Measurements from ENCODE around the gene UPK3BL1.
"Not testable (repeated sequence)": the region's sequence is repeated elsewhere in the genome, so short reads cannot be mapped to it uniquely, and the experiment has no call there.

UPK3BL1 gene, protein sequence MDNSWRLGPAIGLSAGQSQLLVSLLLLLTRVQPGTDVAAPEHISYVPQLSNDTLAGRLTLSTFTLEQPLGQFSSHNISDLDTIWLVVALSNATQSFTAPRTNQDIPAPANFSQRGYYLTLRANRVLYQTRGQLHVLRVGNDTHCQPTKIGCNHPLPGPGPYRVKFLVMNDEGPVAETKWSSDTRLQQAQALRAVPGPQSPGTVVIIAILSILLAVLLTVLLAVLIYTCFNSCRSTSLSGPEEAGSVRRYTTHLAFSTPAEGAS

DNA sequence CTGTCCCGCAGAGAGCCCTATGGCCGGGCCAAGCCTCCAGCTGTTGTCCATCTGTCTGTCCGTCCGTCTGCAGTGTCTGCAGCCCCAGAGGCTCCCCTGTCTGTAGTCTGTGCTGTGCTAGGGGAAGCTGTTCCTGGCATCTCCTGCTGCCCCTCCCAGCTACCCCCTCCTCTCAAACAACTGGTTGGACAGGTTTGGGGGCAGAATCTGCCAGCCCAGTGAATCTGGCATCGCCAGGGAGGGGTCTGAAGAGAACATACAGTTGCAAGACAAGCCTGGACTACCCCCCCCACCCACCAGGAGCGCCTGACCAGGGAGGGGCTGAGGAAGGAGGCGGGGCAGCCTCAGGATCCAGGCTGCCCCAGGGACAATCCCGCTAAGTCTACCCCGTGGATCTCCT, at the start of gene UPK3BL1:
TSS of gene UPK3BL1 (minus strand) at position 101 of the 400 bp plus-strand sequence. CDS start at position 51, 50 bp downstream.
- not testable (repeated sequence) for DNase-seq (ENCODE audit: low read depth in 1 of 2, low spot score in 1 of 2)

DNA sequence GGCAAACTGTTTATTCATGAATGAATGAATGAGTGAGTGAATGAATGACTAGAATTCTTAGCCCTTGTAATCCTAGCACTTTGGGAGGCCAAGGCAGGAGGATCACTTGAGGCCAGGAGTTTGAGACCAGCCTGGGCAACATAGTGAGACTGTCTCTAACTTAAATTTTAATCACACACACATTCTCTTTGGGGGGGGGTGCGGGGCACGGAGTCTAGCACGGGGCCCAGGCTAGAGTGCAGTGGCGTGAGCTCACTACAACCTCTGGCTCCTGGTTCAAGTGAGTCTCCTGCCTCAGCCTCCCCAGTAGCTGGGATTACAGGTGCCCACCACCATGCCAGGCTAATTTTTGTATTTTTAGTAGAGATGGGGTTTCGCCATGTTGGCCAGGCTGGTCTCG, 48.0 kb upstream of the UPK3BL1 start:
- DNase-seq (ENCODE audit: low read depth in 1 of 2, low spot score in 1 of 2), result not testable (repeated sequence)

DNA sequence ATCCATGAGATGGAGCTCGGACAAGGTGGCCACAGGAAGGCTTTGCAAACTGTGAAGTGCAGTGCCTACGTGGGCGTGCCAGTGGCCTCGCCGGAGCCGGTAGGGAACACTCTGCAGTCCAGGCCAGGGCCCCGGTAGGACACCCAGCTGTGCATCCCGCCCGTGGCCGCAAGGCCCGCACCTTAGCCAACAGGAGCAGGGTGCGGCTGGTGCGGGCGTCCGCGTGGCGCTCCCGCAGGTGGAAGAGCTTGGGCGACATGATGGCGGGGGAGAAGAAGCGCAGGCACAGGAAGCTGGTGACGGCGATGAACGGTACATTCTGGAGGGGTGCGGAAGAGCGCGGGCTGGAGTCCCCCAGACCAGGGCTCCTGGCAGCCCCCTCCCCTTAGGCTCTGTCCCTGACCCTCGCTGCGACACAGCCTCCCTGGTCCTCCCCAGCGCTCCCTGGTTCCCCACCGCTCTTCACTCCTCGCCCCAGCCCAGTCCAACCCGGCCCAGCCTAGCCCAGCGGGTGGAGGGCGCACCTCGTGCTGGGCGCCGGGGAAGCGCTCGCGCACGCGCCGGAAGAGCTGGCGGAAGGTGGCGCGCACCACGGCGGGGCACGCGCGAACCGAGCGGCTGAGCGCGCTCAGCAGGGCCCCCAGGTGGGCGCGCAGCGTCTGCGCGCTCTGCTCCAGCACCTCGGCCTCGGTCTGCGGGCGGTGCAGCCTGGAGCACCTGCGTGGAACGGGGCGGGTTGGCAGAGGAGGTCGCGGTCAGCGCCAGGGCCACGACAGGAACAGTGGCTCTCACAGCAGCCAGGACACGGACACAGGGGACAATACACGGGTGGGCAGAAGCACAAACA, 47.1 kb upstream of the UPK3BL1 start:
- DNase-seq (ENCODE audit: low read depth in 1 of 2, low spot score in 1 of 2), result not testable (repeated sequence)

DNA sequence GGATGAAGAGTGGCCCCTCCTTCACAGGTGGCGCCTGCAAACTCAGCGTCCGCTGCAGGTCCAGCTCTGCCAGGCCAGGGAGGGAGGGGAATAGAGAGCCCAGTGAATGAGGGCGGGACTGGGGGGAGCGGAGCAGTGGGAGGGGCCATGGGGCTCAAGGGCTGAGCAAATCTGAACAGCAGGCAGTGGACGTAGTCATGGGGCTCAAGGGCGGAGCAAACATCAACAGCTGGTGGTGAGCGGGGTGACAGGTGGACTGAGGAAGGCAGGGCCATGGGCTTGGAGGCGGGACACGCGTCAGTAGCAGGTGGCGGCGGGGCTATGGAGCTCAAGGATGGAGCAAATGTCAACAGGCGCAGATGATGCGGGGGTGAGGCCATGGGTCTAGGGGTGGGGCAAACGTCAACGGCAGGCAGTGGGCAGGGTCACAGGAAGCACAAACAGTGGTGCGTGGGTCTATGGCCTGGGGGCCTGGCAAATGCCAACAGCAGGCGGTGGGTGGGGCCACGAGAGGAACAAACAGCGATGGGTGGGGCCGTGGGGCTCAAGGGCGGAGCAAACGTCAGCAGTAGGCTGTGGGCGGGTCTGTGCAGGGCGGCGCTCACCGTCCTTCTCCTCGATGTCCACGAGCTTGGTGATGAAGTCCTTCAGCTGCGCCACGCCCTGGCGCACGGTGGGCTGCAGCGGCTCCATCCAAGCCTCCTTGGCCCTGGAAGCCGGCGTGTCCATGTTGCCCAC, 45.9 kb upstream of the UPK3BL1 start:
- not testable (repeated sequence) for DNase-seq (ENCODE audit: low read depth in 1 of 2, low spot score in 1 of 2)

DNA sequence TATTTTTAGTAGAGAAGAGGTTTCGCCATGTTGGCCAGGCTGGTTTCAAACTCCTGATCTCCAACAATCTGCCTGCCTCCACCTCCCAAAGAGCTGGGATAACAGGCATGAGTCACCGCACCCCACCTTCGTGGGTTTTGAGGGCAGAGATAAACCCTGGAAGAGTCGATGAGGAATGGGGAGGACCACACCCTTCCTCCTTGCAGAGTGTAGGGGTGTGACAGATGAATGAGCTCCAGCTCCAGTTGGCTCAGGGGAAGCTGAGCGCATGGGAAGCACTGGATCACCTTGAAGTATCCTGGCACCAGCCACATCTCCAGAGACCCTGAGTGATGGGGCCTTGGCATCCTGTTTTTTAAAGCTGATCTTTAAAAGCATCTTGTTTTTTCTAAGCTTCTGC, 40.0 kb upstream of the UPK3BL1 start:
- DNase-seq (ENCODE audit: low read depth in 1 of 2, low spot score in 1 of 2), result not testable (repeated sequence)

DNA sequence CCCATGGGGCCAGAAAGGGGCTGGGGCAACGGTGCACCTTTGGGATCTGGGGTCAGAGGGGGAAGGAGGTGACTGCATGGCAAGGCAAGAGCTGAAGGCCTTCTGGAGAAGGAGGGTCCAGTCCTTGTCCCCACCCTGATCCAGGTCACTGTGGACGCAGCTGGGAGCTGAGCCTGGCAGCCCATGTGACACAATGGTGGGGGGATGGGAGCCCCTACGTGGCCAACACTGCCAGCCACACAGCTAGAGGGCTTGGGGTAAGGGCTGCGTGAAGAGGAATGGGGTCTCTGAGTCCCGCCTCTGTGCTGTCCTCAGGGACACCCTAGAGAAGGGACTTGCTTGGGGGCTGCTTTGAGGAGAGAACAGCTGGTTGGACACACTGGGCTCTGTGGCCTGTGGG, 38.2 kb upstream of the UPK3BL1 start:
- not testable (repeated sequence) for DNase-seq (ENCODE audit: low read depth in 1 of 2, low spot score in 1 of 2)

DNA sequence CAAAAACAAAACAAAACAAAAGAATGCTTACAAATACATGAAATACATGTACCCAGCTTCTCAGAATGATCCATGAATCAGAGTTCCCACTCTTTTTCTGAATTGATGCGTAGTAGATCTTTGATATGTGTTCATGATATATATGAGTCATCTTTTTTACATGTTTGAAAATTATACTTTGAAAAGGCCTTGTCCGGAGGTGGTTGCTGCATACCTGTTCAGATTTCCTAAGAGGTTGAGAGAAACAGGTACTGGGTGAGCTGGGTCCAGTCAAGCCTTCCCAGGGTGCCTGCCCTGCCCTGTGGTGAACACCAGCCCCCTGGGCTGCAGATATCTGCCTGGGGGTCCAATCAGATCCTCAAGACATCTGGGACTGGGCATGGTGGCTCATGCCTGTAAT, 33.0 kb upstream of the UPK3BL1 start:
- peak in 1 of 2 donors; percentile 0 for DNase-seq (ENCODE audit: low read depth in 1 of 2, low spot score in 1 of 2)

DNA sequence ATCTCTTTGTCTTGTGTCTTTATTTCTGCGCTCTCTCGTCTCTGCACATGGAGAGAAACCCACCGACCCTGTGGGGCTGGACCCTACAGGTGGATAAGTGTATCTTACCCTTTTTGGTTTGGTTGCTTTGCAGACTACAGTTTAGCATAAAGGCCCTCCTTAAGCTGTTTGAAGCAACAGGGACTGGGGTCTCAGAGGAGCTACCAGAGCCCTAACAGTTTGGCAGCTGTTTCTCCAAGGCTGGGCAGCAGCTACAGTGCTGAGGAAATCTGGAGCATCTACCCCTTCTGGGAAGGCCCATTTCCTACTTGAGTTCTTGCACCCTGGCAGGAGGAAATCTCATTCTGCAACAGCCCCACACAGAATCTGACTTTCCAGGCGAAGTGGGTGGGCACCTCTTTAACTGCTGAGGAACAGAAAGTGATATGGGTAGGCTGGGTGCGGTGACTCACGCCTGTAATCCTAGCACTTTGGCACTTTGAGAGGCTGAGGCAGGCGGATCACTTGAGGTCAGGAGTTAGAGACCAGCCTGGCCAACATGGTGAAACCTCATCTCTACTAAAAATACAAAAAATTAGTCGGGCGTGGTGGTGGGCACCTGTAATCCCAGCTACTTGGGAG, 31.0 kb upstream of the UPK3BL1 start:
- DNase-seq (ENCODE audit: low read depth in 1 of 2, low spot score in 1 of 2), result not testable (repeated sequence)

DNA sequence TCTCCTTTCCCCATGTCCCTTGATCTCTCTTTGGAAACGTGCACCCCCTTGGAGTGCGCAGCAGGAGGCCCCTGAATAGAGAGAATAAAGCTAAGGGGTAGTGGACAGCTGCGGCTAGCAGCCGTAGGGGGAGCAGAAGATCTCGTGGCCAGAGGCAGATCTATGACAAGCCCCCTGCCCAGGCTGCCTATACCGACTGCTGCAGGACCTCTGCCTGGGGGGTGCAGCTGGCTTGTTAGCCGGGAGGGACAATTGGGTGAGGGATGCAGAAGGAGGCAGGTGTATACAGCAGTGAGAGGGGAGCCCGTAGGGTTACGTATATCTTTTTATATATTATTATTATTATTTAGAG, 29.3 kb upstream of the UPK3BL1 start:
- not testable (repeated sequence) for DNase-seq (ENCODE audit: low read depth in 1 of 2, low spot score in 1 of 2)

DNA sequence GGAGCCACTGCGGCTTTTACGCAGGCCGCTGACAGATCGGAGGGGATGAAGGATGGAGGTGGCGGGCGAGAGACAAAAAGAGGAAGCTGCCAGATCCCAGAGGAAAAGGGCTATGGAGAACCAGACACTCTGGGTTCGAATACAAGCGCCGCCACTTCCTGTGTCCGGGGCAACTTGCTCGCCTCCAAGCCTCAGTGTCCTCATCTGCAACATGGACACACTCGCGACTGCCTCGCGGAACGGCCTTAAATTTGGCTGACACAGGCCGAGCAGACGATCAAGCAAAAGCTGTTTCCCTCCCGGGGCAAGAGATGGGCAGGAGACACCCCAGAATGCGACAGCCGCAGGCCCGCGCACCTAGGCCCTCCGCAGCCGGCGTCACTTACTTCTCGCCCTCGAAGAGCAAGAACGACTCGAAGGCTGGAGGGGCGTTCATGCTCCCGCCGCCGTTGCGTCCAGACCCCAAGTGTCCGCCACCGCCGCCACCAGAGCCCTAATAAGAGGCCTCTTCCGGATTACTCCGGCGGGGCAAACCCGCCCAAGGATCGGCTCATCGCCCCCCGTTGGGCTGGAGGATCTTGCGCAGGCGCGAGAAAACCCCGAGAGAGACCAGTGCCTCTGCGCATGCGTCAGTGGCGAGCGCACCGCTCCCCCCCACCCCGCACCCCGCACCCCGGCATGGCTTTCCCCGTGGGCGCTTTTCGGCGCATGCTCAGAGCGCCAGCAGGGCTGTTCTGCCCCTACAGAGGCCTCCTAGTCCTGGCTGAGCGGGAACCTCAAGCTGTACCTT, 28.8 kb upstream of the UPK3BL1 start, which contains the start of gene POLR2J2:
TSS of gene POLR2J2 (minus strand) at position 498 of the 790 bp plus-strand sequence. CDS start at position 436, 62 bp downstream.
- DNase-seq (ENCODE audit: low read depth in 1 of 2, low spot score in 1 of 2), result not testable (repeated sequence)

DNA sequence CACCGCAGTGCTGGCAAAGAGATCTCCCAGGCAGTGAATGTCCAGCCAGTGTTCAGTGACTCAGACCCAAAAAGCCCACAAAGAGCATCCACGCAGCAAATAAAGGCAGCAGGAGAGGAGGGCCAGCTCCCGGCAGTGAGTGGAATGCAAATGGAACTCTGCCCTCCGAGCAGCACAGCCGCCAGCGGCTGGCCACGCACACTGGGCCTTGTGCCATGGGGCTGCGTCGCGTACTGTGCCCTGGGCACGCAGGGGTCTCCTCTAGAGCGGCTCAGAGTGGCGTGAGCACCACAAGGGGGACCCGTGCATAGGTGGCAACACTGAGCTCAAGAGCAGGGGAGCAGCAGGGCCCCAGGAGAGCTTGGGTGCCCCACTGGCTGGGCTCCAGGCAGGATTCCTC, 24.9 kb upstream of the UPK3BL1 start:
- DNase-seq (ENCODE audit: low read depth in 1 of 2, low spot score in 1 of 2), result not testable (repeated sequence)

DNA sequence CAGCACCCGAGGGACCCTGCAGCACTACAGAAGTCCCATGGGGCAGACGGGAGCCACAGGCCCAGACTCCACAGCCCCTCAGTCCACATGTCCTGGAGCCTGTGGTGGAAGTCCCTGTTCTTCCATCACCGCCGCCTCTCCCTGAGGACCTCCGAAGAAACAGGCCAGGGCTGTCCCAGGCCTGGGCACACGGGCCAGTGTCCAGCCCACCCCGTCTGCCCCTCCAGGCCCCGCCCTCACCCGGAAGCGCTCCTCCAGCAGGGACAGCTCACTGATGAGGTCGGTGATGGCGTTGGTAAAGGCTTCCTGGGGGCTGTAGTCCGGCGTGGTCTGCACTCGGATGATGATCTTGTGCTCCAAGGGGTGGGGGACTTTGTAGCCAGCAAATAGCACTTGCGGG, 24.3 kb upstream of the UPK3BL1 start:
- DNase-seq (ENCODE audit: low read depth in 1 of 2, low spot score in 1 of 2), result not testable (repeated sequence)

DNA sequence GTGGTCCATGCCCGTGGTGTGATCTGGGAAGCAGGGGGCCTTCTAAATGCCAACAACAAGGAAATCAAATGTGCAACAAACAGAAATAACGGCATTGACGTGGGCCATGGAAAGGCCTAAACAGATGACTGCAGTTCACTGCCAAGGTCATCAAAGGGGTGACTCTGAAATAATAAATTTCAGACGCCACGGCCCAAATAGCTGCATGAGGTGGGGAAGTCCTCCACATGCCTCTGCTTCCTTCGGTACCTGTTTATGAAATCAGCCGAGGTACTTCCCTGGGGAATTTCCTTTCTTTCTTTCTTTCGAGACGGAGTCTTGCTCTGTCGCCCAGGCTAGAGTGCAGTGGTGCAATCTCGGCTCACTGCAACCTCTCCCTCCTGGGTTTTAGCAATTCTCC, 22.2 kb upstream of the UPK3BL1 start:
- DNase-seq (ENCODE audit: low read depth in 1 of 2, low spot score in 1 of 2), result not testable (repeated sequence)

DNA sequence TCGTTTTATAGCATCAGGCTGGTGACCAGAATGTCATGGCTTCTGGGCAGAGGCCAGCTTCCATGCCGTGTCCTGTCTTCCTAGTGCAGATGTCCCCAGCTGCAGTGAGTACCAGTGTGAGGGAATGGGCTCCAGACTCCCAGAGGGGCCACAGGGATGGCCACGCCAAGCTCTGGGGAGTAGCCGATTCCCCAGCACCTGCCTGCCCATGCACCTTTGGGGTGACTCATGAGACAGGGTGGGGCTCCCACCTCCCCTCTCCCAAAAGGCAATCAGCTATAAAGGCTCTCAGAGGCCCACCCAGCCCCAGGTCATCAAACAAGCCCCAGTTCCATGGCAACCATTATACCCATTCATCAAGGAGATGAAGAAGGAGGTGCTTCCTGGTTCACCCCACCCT, 7.3 kb upstream of the UPK3BL1 start, which contains the start of gene SPDYE2B:
TSS of gene SPDYE2B (plus strand) at position 396 of the 400 bp plus-strand sequence. CDS start 2,030 bp downstream, outside the sequence.
- not testable (repeated sequence) for DNase-seq (ENCODE audit: low read depth in 1 of 2, low spot score in 1 of 2)

DNA sequence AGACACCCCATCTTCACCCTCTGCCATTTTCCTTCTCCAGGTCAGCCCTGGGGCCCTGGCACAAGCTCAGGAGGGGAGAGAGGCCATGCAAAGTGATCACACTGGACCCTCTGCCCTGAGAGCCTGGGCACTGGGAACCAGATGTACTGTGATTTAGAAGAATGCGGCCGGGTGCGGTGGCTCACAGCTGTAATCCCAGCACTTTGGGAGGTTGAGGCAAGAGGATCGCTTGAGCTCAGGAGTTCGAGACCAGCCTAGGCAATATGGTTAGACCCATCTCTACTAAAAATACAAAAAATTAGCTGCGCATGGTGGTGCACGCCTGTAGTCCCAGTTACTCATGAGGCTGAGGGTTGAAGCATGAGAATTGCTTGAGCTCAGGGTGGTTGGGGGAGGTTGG, 5.2 kb upstream of the UPK3BL1 start:
- not testable (repeated sequence) for DNase-seq (ENCODE audit: low read depth in 1 of 2, low spot score in 1 of 2)

DNA sequence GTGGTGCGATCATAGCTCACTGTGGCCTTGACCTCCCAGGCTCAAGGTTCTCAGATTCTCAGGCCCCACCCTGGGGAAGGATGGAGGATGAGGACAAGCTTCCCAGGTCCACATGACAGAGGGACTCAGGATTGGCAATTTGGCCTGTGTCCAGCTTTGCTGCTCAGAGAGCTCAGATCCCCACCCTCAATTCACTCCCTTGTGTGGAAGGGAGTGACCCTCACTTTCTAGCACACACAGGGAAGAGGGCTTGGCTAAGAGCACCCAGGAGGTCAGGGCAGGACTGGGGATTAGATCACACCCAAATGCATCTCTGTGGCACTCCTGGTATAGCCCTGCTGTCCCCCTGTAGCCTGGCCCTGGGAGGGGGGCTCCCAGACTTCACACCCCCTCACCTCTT, 813 bp upstream of the UPK3BL1 start:
- not testable (repeated sequence) for DNase-seq (ENCODE audit: low read depth in 1 of 2, low spot score in 1 of 2)

DNA sequence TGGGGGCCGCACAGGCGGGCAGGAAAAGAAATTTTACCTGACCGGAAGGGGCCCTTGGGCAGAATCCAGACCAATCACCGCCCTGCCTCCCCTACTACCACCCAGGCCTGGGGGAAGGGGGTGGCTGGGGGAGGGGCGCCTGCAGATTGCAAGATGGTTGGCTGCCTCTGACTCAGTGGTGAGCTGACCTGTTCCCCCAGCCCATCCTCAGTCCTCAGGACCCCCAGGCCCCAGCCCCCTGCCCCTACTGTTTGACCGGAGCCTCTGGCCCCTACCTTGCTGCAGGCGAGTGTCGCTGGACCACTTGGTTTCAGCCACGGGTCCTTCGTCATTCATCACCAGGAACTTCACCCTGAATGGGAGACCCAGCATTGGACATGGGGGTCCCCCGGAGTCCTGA, 3.7 kb downstream of the UPK3BL1 start:
- DNase-seq (ENCODE audit: low read depth in 1 of 2, low spot score in 1 of 2), result not testable (repeated sequence)

DNA sequence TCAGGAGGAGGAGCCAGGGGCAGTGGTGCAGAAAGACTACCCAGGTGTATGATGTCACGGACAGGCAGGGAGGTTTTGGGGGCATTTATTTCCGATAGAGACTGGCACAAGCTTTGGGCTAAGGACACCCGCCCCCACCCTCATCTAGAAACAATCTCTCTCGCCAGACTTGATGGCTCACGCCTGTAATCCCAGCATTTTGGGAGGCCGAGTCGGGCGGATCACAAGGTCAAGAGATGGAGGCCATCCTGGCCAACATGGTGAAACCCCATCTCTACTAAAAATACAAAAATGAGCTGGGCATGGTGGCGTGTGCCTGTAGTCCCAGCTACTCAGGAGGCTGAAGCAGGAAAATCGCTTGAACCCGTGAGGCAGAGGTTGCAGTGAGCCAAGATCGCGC, 5.6 kb downstream of the UPK3BL1 start:
- DNase-seq (ENCODE audit: low read depth in 1 of 2, low spot score in 1 of 2), result not testable (repeated sequence)

DNA sequence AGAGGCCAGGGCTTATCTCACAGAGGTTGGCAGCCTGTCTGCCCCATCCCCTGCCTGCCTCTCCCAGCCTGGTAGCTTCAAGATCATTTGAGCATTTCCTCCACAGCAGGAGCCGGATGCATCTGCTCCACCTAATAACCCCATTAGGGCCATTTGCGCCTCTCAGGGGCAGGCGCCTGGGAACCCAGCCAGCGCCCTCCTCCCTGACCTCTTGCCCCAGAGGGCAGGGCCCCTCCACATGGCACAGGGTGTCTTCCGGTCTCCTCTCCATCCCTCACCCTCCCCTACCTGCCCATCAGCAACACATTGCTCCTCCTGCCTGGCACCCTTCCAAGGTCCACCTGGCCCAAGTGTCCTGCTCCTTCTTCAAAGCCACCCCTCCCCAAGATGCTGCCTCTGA, 7.2 kb downstream of the UPK3BL1 start:
- not testable (repeated sequence) for DNase-seq (ENCODE audit: low read depth in 1 of 2, low spot score in 1 of 2)

DNA sequence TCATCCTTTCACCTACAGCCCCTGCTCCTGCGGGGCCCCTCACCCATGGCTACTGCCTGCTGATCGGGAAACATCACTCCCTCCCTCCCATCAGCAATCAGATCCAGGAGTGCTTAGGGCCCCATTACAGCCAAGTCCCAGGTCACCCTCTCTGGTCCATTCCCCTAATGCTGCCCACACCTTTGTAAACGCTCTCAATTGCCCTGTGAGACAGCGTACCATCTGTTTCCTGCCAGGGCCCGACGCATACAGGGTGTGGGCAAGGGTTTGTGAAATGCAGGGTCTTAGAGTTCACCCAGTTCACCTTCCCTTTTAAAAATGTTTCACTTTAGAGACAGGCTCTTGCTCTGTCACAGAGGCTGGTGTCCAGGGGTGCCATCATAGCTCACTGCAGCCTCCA, 8.3 kb downstream of the UPK3BL1 start:
- not testable (repeated sequence) for DNase-seq (ENCODE audit: low read depth in 1 of 2, low spot score in 1 of 2)
